K562 (cell line): Measurements from ENCODE around the gene PTGIS. TPM values are rescaled to one million over a fixed set of nuclear protein-coding genes. Genes with fewer than 3 reads are reported as not detected.

Experiments used
- ATAC-seq: fragments of 200-7000 bp; cut with Tn5 transposase; 3 replicates; pipeline ENCODE4 v1.9.1; 2020; ENCODE audit warnings: moderate library complexity
- BruUV-seq: library from RNA; stranded (reverse); fragments of 400-500 nt; replicated peaks from 2 replicates; lab custom pipeline; 2021; lab: Mats Ljungman, UMichigan
- CTCF ChIA-PET: fragments of 300-600 bp; formaldehyde crosslinking; extraction: SDS; loops from one replicate; lab custom pipeline; 2021; ENCODE audit warnings: low intra/inter-chr PET ratio; lab: Yijun Ruan, JAX
- POLR2A ChIA-PET: fragments of 300-600, 350-650 bp; sonication (Branson Sonifier 250); formaldehyde crosslinking; extraction: SDS; loops from one replicate; lab custom pipeline; 2021; ENCODE audit warnings: antibody characterized with exemption, inconsistent platforms; lab: Yijun Ruan, JAX
- DNase-seq, 4 experiments: peaks; one replicate each; pipeline versions ENCODE4 v3.0.0 to v3.0.0-alpha.2; 2011 to 2018; ENCODE audit warnings: low spot score in 3 of 4, mixed read lengths in 3 of 4; ENCODE audit errors: extremely low read depth in 1 of 4
- FAIRE-seq: peaks from 2 replicates; lab custom pipeline; 2011; peaks lifted over from hg19 to GRCh38; lab: Jason Lieb, UNC
- H2AFZ ChIP-seq: 2 replicates; pipeline ENCODE4 v1.6.0; 2011; ENCODE audit warnings: low read depth, low read length, control low read depth, inconsistent platforms
- H3K27ac ChIP-seq: fragments of 200-600 bp; 3 replicates; pipeline ENCODE4 v1.8.0; 2011; ENCODE audit warnings: low read depth, mild to moderate bottlenecking, control low read depth, inconsistent platforms, low read length, moderate library complexity, mixed read lengths; ENCODE audit errors: extremely low read depth
- H3K27me3 ChIP-seq, 2 experiments: fragments of 300-600 bp in 1 of 2; 2 replicates in 1 of 2; 3 replicates in 1 of 2; pipeline versions ENCODE4 v1.6.0 to v1.8.0; 2011; ENCODE audit warnings: inconsistent platforms in 2 of 2, low read length in 2 of 2, mild to moderate bottlenecking in 1 of 2, mixed read lengths in 1 of 2, moderate library complexity in 1 of 2; ENCODE audit not compliant: control insufficient read depth in 2 of 2, insufficient read depth in 2 of 2
- H3K36me3 ChIP-seq: fragments of 300-600 bp; 3 replicates; pipeline ENCODE4 v1.8.0; 2011; ENCODE audit warnings: mild to moderate bottlenecking, low read length, inconsistent platforms; ENCODE audit not compliant: control insufficient read depth, insufficient read depth
- H3K4me1 ChIP-seq, 2 experiments: fragments of 200-600 bp in 1 of 2; replicated peaks in 1 of 2; 2 replicates in 1 of 2; 3 replicates in 1 of 2; pipeline versions ENCODE4 v1.5.1 to v1.8.0; 2011; ENCODE audit warnings: inconsistent platforms in 2 of 2, low read length in 2 of 2, mild to moderate bottlenecking in 1 of 2, mixed read lengths in 1 of 2, moderate library complexity in 1 of 2; ENCODE audit not compliant: control insufficient read depth in 2 of 2, insufficient read depth in 2 of 2
- H3K4me2 ChIP-seq: 2 replicates; pipeline ENCODE4 v1.6.1; 2011; ENCODE audit warnings: low read length, control low read depth, inconsistent platforms, mixed read lengths; ENCODE audit not compliant: insufficient read depth
- H3K4me3 ChIP-seq: fragments of 200-600 bp; sonication (generic), shearing (Covaris generic); 2 replicates; pipeline ENCODE4 v1.5.1; 2016; ENCODE audit warnings: control low read depth, inconsistent platforms
- H3K79me2 ChIP-seq: fragments of 200-600 bp; 3 replicates; pipeline ENCODE4 v1.8.0; 2011; ENCODE audit warnings: low read length, inconsistent platforms; ENCODE audit not compliant: control insufficient read depth, insufficient read depth
- H3K9ac ChIP-seq, 2 experiments: 2 replicates each; pipeline versions ENCODE4 v1.6.0 to v1.6.1; 2011; ENCODE audit warnings: low read depth in 2 of 2, low read length in 2 of 2, control low read depth in 1 of 2, inconsistent platforms in 1 of 2, mild to moderate bottlenecking in 1 of 2, mixed read lengths in 1 of 2; ENCODE audit not compliant: insufficient read depth in 1 of 2
- H3K9me1 ChIP-seq: one replicate; pipeline ENCODE4 v1.6.0; 2011; ENCODE audit warnings: inconsistent platforms, mild to moderate bottlenecking, low read length, moderate library complexity; ENCODE audit not compliant: control insufficient read depth, insufficient read depth
- H3K9me3 ChIP-seq: replicated peaks from 2 replicates; pipeline ENCODE4 v1.5.1; 2011; ENCODE audit warnings: low read depth, low read length, inconsistent platforms; ENCODE audit not compliant: control insufficient read depth, insufficient read depth
- H4K20me1 ChIP-seq: replicated peaks from 2 replicates; pipeline ENCODE4 v1.6.1; 2011; ENCODE audit warnings: low read length, inconsistent platforms, mixed read lengths; ENCODE audit not compliant: control insufficient read depth, insufficient read depth
- ARHGAP35 ChIP-seq: fragments of 450-650 bp; IDR thresholded peaks from 2 replicates; pipeline ENCODE4 v1.6.1; 2018; ENCODE audit not compliant: partially characterized antibody
- BCOR ChIP-seq: fragments of 450-650 bp; IDR thresholded peaks from 2 replicates; pipeline ENCODE4 v1.6.1; 2016
- PRDM10 ChIP-seq: fragments of 450-650 bp; IDR thresholded peaks from 2 replicates; pipeline ENCODE4 v1.6.1; 2018; ENCODE audit not compliant: partially characterized antibody
- RBM25 ChIP-seq: fragments of 200-400 bp; formaldehyde crosslinking; IDR thresholded peaks from 2 replicates; pipeline ENCODE4 v1.6.1; 2018; ENCODE audit warnings: low read length, low read depth, moderate library complexity; ENCODE audit not compliant: severe bottlenecking
- ZEB2 ChIP-seq: fragments of 450-650 bp; IDR thresholded peaks from 2 replicates; pipeline ENCODE4 v1.6.1; 2016
- ZNF124 ChIP-seq: sonication (generic); formaldehyde crosslinking; IDR thresholded peaks from 2 replicates; pipeline ENCODE4 v1.8.1; 2022; ENCODE audit warnings: missing genetic modification reagents
- ZNF511 ChIP-seq: sonication (generic); formaldehyde crosslinking; IDR thresholded peaks from 2 replicates; pipeline ENCODE4 v1.8.0; 2022; ENCODE audit warnings: mild to moderate bottlenecking, missing genetic modification reagents
- WGBS: fragments of 100-300 bp; shearing (Covaris generic); methylation state at CpG from one replicate; pipeline ENCODE4 v1.1.6; 2016; ENCODE audit warnings: low coverage, mixed read lengths; ENCODE audit not compliant: insufficient coverage; ENCODE audit errors: missing lambda C conversion rate; 5-methylcytosine and 5-hydroxymethylcytosine counted together
- in situ Hi-C: fragments of 300-500 bp; cut with MboI; formaldehyde crosslinking; loops from 4 replicates; pipeline ENCODE4 v1.15.0; 2018; ENCODE audit warnings: inconsistent platforms, mixed read lengths
- intact Hi-C: fragments of 100-400 bp; cut with micrococcal nuclease; formaldehyde crosslinking; loops from 2 replicates; pipeline ENCODE4 v1.14.2; 2022
- polyA plus RNA-seq, 8 experiments: library from polyadenylated mRNA; depleted of rRNA in 4 of 8; stranded (reverse) in 5 of 8; unstranded in 3 of 8; fragments of >200 nt; fragmentation: Nextera tagmentation in 2 of 8; fragmentation: Illumina TruSeq in 1 of 8; extraction: Ambion mirVana in 2 of 8; extraction: Trizol in 1 of 8; gene quantifications; 2 replicates each; pipeline versions ENCODE4 v1.2.1 to v1.2.3, GENCODE V29; 2011 to 2014; ENCODE audit warnings: inconsistent platforms in 1 of 8, missing spikeins in 1 of 8
- total RNA-seq, 7 experiments: library from RNA; depleted of rRNA in 6 of 7; stranded (reverse); fragments of >200 nt in 6 of 7; fragmentation: Illumina TruSeq in 2 of 7; extraction: Trizol in 2 of 7; gene quantifications; 2 replicates each; pipeline versions ENCODE4 v1.2.1 to v1.2.3, GENCODE V29; 2011 to 2021; ENCODE audit warnings: low replicate concordance in 1 of 7
- TF ChIP-seq, protein P1 (sequence below): fragments of 450-650 bp; IDR thresholded peaks from 2 replicates; pipeline ENCODE4 v1.6.1; 2016; ENCODE audit warnings: low read depth

Gene PTGIS
- total and polyA plus RNA-seq, 9 of the 15 experiments (the other 6 are each of a cell fraction or from before 2014, with no cell fraction given), result not detected

- intact Hi-C loops, result no loop called here
- Histone ChIP-seq H2AFZ (no peak overlapping the region), H3K27ac (no peak overlapping the region), H3K4me1 (peaks cover 3 to 8% of the 10 kb centered on the region in 2 experiments; a peak in 4 of 5 replicates), H4K20me1 (0 out of 2 replicates have a peak, but pooled peaks cover 8% of the 10 kb centered on the region), H3K4me3 (no peak overlapping the region), H3K27me3 (peaks cover 35 to 44% of the 10 kb centered on the region in 2 experiments), H3K9me3 (peaks cover 7% of the 10 kb centered on the region; the same call in 1 of the 2 replicates), H3K9me1 (no peaks in the 10 kb centered on the region), H3K9ac (no peak overlapping the region), H3K36me3 (no peaks in the 10 kb centered on the region), H3K79me2 (no peaks in the 10 kb centered on the region), H3K4me2 (no peak overlapping the region)
- ChIA-PET CTCF (interaction anchor here (0.6 kb wide), 1 partner anchor 9 kb away, joined by 3 read pairs; no protein-coding TSS in a partner anchor), POLR2A (no interaction called here)
- DNase-seq (no peak), ATAC-seq (no peak), FAIRE-seq (no peak)
- no TSS peak for BruUV-seq
- WGBS, result 46% methylated on average over 10 of the region's 10 CpGs
- in situ Hi-C loops, result no loop called here
- peak; percentile 83 for TF ChIP-seq RBM25
- no peak for TF ChIP-seq ZEB2
- TF ChIP-seq, protein P1, sequence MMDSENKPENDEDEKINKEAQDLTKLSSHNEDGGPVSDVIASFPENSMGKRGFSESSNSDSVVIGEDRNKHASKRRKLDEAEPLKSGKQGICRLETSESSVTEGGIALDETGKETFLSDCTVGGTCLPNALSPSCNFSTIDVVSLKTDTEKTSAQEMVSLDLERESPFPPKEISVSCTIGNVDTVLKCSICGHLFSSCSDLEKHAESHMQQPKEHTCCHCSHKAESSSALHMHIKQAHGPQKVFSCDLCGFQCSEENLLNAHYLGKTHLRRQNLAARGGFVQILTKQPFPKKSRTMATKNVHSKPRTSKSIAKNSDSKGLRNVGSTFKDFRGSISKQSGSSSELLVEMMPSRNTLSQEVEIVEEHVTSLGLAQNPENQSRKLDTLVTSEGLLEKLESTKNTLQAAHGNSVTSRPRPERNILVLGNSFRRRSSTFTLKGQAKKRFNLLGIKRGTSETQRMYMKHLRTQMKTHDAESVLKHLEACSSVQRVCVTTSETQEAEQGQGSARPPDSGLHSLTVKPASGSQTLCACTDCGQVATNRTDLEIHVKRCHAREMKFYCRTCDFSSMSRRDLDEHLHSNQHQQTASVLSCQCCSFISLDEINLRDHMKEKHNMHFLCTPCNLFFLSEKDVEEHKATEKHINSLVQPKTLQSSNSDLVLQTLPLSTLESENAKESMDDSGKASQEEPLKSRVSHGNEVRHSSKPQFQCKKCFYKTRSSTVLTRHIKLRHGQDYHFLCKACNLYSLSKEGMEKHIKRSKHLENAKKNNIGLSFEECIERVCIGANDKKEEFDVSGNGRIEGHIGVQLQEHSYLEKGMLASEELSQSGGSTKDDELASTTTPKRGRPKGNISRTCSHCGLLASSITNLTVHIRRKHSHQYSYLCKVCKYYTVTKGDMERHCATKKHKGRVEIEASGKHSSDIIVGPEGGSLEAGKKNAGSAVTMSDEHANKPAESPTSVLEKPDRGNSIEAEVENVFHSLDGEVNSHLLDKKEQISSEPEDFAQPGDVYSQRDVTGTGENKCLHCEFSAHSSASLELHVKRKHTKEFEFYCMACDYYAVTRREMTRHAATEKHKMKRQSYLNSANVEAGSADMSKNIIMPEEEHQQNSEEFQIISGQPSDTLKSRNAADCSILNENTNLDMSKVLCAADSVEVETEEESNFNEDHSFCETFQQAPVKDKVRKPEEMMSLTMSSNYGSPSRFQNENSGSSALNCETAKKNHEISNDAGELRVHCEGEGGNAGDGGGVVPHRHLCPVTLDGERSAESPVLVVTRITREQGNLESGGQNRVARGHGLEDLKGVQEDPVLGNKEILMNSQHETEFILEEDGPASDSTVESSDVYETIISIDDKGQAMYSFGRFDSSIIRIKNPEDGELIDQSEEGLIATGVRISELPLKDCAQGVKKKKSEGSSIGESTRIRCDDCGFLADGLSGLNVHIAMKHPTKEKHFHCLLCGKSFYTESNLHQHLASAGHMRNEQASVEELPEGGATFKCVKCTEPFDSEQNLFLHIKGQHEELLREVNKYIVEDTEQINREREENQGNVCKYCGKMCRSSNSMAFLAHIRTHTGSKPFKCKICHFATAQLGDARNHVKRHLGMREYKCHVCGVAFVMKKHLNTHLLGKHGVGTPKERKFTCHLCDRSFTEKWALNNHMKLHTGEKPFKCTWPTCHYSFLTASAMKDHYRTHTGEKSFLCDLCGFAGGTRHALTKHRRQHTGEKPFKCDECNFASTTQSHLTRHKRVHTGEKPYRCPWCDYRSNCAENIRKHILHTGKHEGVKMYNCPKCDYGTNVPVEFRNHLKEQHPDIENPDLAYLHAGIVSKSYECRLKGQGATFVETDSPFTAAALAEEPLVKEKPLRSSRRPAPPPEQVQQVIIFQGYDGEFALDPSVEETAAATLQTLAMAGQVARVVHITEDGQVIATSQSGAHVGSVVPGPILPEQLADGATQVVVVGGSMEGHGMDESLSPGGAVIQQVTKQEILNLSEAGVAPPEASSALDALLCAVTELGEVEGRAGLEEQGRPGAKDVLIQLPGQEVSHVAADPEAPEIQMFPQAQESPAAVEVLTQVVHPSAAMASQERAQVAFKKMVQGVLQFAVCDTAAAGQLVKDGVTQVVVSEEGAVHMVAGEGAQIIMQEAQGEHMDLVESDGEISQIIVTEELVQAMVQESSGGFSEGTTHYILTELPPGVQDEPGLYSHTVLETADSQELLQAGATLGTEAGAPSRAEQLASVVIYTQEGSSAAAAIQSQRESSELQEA, result no peak
- no peak for TF ChIP-seq ZNF511 (CRISPR knock-in tag)
- no peak for TF ChIP-seq ZNF124
- peak; percentile 13; the same call in 1 of the 2 replicates for TF ChIP-seq BCOR
- TF ChIP-seq ARHGAP35, result no peak
- no peak for TF ChIP-seq PRDM10
Measured at GRCh38 chr20:49582413-49583334, 14.7 kb upstream of the PTGIS start.
